Keratinocyte (primary cell): ENCODE measurements around the gene LRRC4.

Experiments used
- EZH2 ChIP-seq: IDR thresholded peaks from one replicate; pipeline ENCODE4 v1.6.1; 2012; ENCODE audit warnings: inconsistent platforms, mild to moderate bottlenecking, low read length, moderate library complexity
- TF ChIP-seq, protein P1 (sequence below), 3 experiments: IDR thresholded peaks in 1 of 3; conservative IDR thresholded peaks in 1 of 3; optimal IDR thresholded peaks in 1 of 3; 2 replicates in 2 of 3; 3 replicates in 1 of 3; pipeline versions ENCODE3 to v1.5.1; 2011; ENCODE audit warnings: low read length in 3 of 3, mild to moderate bottlenecking in 3 of 3, moderate library complexity in 2 of 3, control low read depth in 1 of 3, inconsistent platforms in 1 of 3; ENCODE audit not compliant: insufficient read depth in 2 of 3; ENCODE audit errors: extremely low read depth in 1 of 3

DNA sequence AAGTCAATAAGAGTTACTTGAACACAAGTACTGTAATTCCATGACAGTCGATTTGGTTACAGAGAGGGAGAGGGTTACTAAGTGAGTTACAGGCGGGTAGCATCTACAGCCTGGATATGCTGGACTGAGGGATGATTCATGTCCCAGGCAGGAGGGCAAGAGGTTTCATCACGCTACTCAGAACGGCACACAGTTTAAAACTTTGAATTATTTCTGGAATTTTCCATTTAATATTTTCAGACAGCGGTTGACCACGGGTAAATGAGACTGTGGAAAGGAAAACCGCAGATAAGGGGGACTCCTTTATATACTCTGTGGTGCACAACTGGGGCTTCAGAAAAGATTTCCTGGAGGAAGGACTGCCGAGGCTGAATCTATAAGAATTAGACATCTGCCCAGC is 25.7 kb upstream of the LRRC4 start:
- TF ChIP-seq, protein P1, sequence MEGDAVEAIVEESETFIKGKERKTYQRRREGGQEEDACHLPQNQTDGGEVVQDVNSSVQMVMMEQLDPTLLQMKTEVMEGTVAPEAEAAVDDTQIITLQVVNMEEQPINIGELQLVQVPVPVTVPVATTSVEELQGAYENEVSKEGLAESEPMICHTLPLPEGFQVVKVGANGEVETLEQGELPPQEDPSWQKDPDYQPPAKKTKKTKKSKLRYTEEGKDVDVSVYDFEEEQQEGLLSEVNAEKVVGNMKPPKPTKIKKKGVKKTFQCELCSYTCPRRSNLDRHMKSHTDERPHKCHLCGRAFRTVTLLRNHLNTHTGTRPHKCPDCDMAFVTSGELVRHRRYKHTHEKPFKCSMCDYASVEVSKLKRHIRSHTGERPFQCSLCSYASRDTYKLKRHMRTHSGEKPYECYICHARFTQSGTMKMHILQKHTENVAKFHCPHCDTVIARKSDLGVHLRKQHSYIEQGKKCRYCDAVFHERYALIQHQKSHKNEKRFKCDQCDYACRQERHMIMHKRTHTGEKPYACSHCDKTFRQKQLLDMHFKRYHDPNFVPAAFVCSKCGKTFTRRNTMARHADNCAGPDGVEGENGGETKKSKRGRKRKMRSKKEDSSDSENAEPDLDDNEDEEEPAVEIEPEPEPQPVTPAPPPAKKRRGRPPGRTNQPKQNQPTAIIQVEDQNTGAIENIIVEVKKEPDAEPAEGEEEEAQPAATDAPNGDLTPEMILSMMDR (optimal IDR thresholded peaks at IDR 0.05 in 1 of 3, IDR thresholded peaks at IDR 0.05 in 1 of 3, conservative IDR thresholded peaks at IDR 0.05 in 1 of 3; ENCODE audit: extremely low read depth in 1 of 3, insufficient read depth in 2 of 3, low read length in 3 of 3), result no peak
- no peak for TF ChIP-seq EZH2
